Endothelial cell of umbilical vein (primary cell): ENCODE results near the gene USP48. TPM values are rescaled to one million over a fixed set of nuclear protein-coding genes. Genes with fewer than 3 reads are reported as not detected.

Experiments
- BruUV-seq: library from RNA; stranded (reverse); fragments of 400-500 nt; replicated peaks from 2 replicates; lab custom pipeline; 2021; lab: Mats Ljungman, UMichigan
- CTCF ChIA-PET: fragments of 300-600, 350-600 bp; sonication (Branson Sonifier 250); formaldehyde crosslinking; loops from one replicate; lab custom pipeline; 2021; ENCODE audit warnings: antibody characterized with exemption, inconsistent platforms; lab: Charles Lee
- POLR2A ChIA-PET: fragments of 300-600, 350-600 bp; sonication (Branson Sonifier 250); formaldehyde crosslinking; loops from one replicate; lab custom pipeline; 2021; ENCODE audit warnings: antibody characterized with exemption, inconsistent platforms; lab: Charles Lee
- DNase-seq: peaks from one replicate; pipeline ENCODE4 v3.0.0-alpha.2; 2011; ENCODE audit warnings: low read depth, low spot score
- FAIRE-seq: peaks from 2 replicates; lab custom pipeline; 2011; peaks lifted over from hg19 to GRCh38; lab: Jason Lieb, UNC
- H2AFZ ChIP-seq: 2 replicates; pipeline ENCODE4 v1.6.0; 2012; ENCODE audit warnings: low read depth, low read length, control low read depth, inconsistent platforms
- H3K27ac ChIP-seq: 2 replicates; pipeline ENCODE4 v1.5.1; 2011; ENCODE audit warnings: low read depth, mild to moderate bottlenecking, control low read depth, low read length, moderate library complexity; ENCODE audit not compliant: insufficient read depth
- H3K27me3 ChIP-seq, 2 experiments: 2 replicates each; pipeline versions ENCODE4 v1.6.0 to v1.6.1; 2011; ENCODE audit warnings: low read length in 2 of 2, mixed read lengths in 1 of 2; ENCODE audit not compliant: control insufficient read depth in 2 of 2, insufficient read depth in 2 of 2
- H3K36me3 ChIP-seq, 2 experiments: 2 replicates in 1 of 2; 3 replicates in 1 of 2; pipeline ENCODE4 v1.5.1; 2011; ENCODE audit warnings: low read length in 2 of 2, mild to moderate bottlenecking in 1 of 2, moderate library complexity in 1 of 2; ENCODE audit not compliant: control insufficient read depth in 2 of 2, insufficient read depth in 2 of 2; ENCODE audit errors: extremely low read depth in 1 of 2
- H3K4me1 ChIP-seq: 3 replicates; pipeline ENCODE4 v1.5.1; 2011; ENCODE audit warnings: mild to moderate bottlenecking, low read length; ENCODE audit not compliant: control insufficient read depth, insufficient read depth; ENCODE audit errors: extremely low read depth
- H3K4me2 ChIP-seq: 2 replicates; pipeline ENCODE4 v1.6.1; 2011; ENCODE audit warnings: low read length, control low read depth, mixed read lengths; ENCODE audit not compliant: insufficient read depth
- H3K4me3 ChIP-seq, 3 experiments: fragments of 200-600 bp in 1 of 3; sonication (generic), shearing (Covaris generic) in 1 of 3; replicated peaks in 1 of 3; 2 replicates each; pipeline ENCODE4 v1.5.1; 2011 to 2016; ENCODE audit warnings: control low read depth in 3 of 3, low read length in 3 of 3, mild to moderate bottlenecking in 2 of 3, inconsistent platforms in 1 of 3, low read depth in 1 of 3, moderate library complexity in 1 of 3; ENCODE audit not compliant: insufficient read depth in 1 of 3
- H3K79me2 ChIP-seq: 2 replicates; pipeline ENCODE4 v1.6.0; 2012; ENCODE audit warnings: low read length, inconsistent platforms; ENCODE audit not compliant: control insufficient read depth, insufficient read depth
- H3K9ac ChIP-seq: replicated peaks from 2 replicates; pipeline ENCODE3; 2011; ENCODE audit warnings: low read length, control low read depth; ENCODE audit not compliant: insufficient read depth; ENCODE audit errors: extremely low read depth
- H3K9me1 ChIP-seq: replicated peaks from 3 replicates; pipeline ENCODE4 v1.6.0; 2011; ENCODE audit warnings: mild to moderate bottlenecking, low read length; ENCODE audit not compliant: control insufficient read depth, insufficient read depth; ENCODE audit errors: extremely low read depth
- H3K9me3 ChIP-seq: replicated peaks from 2 replicates; pipeline ENCODE4 v1.5.1; 2012; ENCODE audit warnings: low read length, inconsistent platforms; ENCODE audit not compliant: control insufficient read depth, insufficient read depth
- H4K20me1 ChIP-seq: replicated peaks from 2 replicates; pipeline ENCODE3; 2011; ENCODE audit warnings: mild to moderate bottlenecking, low read length; ENCODE audit not compliant: control insufficient read depth, insufficient read depth; ENCODE audit errors: extremely low read depth
- CTCF ChIP-seq, 2 donors: IDR thresholded peaks; 1 replicate in 1 of 2; 2 replicates in 1 of 2; pipeline ENCODE4 v1.5.1; 2011; ENCODE audit warnings: low read length in 2 of 2, mild to moderate bottlenecking in 2 of 2, moderate library complexity in 2 of 2, control low read depth in 1 of 2, inconsistent platforms in 1 of 2, low read depth in 1 of 2; ENCODE audit not compliant: insufficient read depth in 1 of 2; ENCODE audit errors: extremely low read depth in 1 of 2
- EZH2 ChIP-seq: IDR thresholded peaks from 2 replicates; pipeline ENCODE4 v1.6.1; 2012; ENCODE audit warnings: borderline replicate concordance, low read depth, mild to moderate bottlenecking, moderate library complexity, low read length, inconsistent platforms; ENCODE audit not compliant: severe bottlenecking
- FOS ChIP-seq: IDR thresholded peaks from 2 replicates; pipeline ENCODE4 v1.6.1; 2011; ENCODE audit warnings: mild to moderate bottlenecking, low read length, moderate library complexity, borderline replicate concordance; ENCODE audit not compliant: insufficient read depth
- GATA2 ChIP-seq: IDR thresholded peaks from 2 replicates; pipeline ENCODE4 v1.7.0; 2011; ENCODE audit warnings: low read depth, mild to moderate bottlenecking, moderate library complexity, mixed read lengths, low read length; ENCODE audit not compliant: insufficient read length, insufficient read depth
- JUN ChIP-seq: IDR thresholded peaks from 2 replicates; pipeline ENCODE4 v1.6.1; 2011; ENCODE audit warnings: borderline replicate concordance, low read depth; ENCODE audit not compliant: insufficient read length, insufficient read depth
- MYC ChIP-seq: IDR thresholded peaks from one replicate; pipeline ENCODE4 v1.6.1; 2011; ENCODE audit warnings: mild to moderate bottlenecking, low read depth, low read length
- POLR2A ChIP-seq: IDR thresholded peaks from 2 replicates; pipeline ENCODE4 v1.6.1; 2012; ENCODE audit warnings: low read depth, mild to moderate bottlenecking, control low read depth, low read length
- POLR2AphosphoS5 ChIP-seq: IDR thresholded peaks from 2 replicates; pipeline ENCODE4 v1.6.1; 2012; ENCODE audit warnings: low read depth, mild to moderate bottlenecking, control low read depth, low read length, moderate library complexity; ENCODE audit not compliant: insufficient read depth
- dilution Hi-C: fragments of 300-500 bp; cut with MboI; formaldehyde crosslinking; loops from one replicate; pipeline ENCODE4 v1.15.0; 2019; ENCODE audit warnings: low sequenced_read_pairs; ENCODE audit not compliant: extremely low pct_ligation_motif_present
- intact Hi-C: fragments of 100-400 bp; cut with micrococcal nuclease; formaldehyde crosslinking; loops from one replicate; pipeline ENCODE4 v1.10.0; 2022
- polyA plus RNA-seq, 4 experiments: library from polyadenylated mRNA; depleted of rRNA in 3 of 4; stranded (reverse) in 3 of 4; unstranded in 1 of 4; fragments of >200 nt; gene quantifications; 2 replicates each; pipeline versions ENCODE4 v1.2.1 to v1.2.3, GENCODE V29; 2011 to 2012; ENCODE audit warnings: missing spikeins in 1 of 4
- total RNA-seq: library from RNA; stranded (reverse); gene quantifications from 2 replicates; pipeline ENCODE4 v1.2.3, GENCODE V29; 2021
- TF ChIP-seq, protein P1 (sequence below): IDR thresholded peaks from 2 replicates; pipeline ENCODE4 v1.6.1; 2011; ENCODE audit not compliant: insufficient read depth, insufficient read length

The USP48 gene
- total and polyA plus RNA-seq, 2 donors (not counting 3 experiments of a cell fraction or from before 2014, with no cell fraction given): 27.2 to 149 TPM

GRCh38 chr1:21793104-21793503 is 10.2 kb upstream of the USP48 start:
- no TSS peak for BruUV-seq

More at GRCh38 chr1:21793104-21793503, 10.2 kb upstream of the USP48 start:
- H3K4me1 ChIP-seq: no peaks in the 10 kb centered on the region
- no peak for DNase-seq
- no peak overlapping the region for H2AFZ ChIP-seq
- no peaks in the 10 kb centered on the region for H3K79me2 ChIP-seq
- TF ChIP-seq JUN: no peak
- TF ChIP-seq, protein P1, sequence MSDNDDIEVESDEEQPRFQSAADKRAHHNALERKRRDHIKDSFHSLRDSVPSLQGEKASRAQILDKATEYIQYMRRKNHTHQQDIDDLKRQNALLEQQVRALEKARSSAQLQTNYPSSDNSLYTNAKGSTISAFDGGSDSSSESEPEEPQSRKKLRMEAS: no peak
- TF ChIP-seq GATA2: no peak
- TF ChIP-seq POLR2AphosphoS5: no peak
- TF ChIP-seq EZH2: no peak
- no peak for TF ChIP-seq POLR2A
- no peak for TF ChIP-seq FOS
- no peak for TF ChIP-seq CTCF (IDR thresholded peaks at IDR 0.05; ENCODE audit: extremely low read depth in 1 of 2, insufficient read depth in 1 of 2, low read depth in 1 of 2, low read length in 2 of 2)
- no peak for TF ChIP-seq MYC
- H3K4me2 ChIP-seq: no peak overlapping the region
- no peaks in the 10 kb centered on the region for H3K9me3 ChIP-seq
- H3K36me3 ChIP-seq: no peaks in the 10 kb centered on the region
- no peaks in the 10 kb centered on the region for H3K9me1 ChIP-seq
- dilution Hi-C loops (no loop called here), intact Hi-C loops (no loop called here)
- no peak overlapping the region for H3K4me3 ChIP-seq
- H3K27ac ChIP-seq: no peak overlapping the region
- ChIA-PET POLR2A (no interaction called here), CTCF (interaction anchor here (1.2 kb wide), 1 partner anchor 13 kb away, joined by 3 read pairs; no protein-coding TSS in a partner anchor)
- no peak for FAIRE-seq
- H3K27me3 ChIP-seq: no peaks in the 10 kb centered on the region
- no peak overlapping the region for H3K9ac ChIP-seq
- no peaks in the 10 kb centered on the region for H4K20me1 ChIP-seq
